ENCODE data around the gene CCL18. TPM values are rescaled to one million over a fixed set of nuclear protein-coding genes. Genes with fewer than 3 reads are reported as not detected.

Gene CCL18
- total RNA-seq, 1 experiment from 2014 or later, result not detected

GRCh38 chr17:36055171-36055570, 8.9 kb upstream of the CCL18 start:
- Histone ChIP-seq H2BK15ac (ENCODE audit: low read depth, low read length) (no peak overlapping the region), H3K27ac (ENCODE audit: insufficient read length, low read depth, low read length) (no peak overlapping the region), H3K14ac (ENCODE audit: insufficient read depth, low read length) (no peak overlapping the region), H3K18ac (ENCODE audit: insufficient read length, low read depth, low read length) (no peak overlapping the region), H4K8ac (replicated peaks; ENCODE audit: insufficient read length, low read depth, low read length) (no peak overlapping the region), H3K4ac (ENCODE audit: low read depth, low read length) (no peak overlapping the region), H2AFZ (ENCODE audit: low read length) (no peak overlapping the region), H3K23me2 (ENCODE audit: insufficient read length, low read depth, low read length, poor library complexity, severe bottlenecking) (no peaks in the 10 kb centered on the region), H3K79me2 (ENCODE audit: insufficient read depth, low read length) (no peaks in the 10 kb centered on the region), H2BK120ac (ENCODE audit: low read depth, low read length, poor library complexity, severe bottlenecking) (no peak overlapping the region), H2AK5ac (ENCODE audit: insufficient read length, low read length) (no peak overlapping the region), H3K27me3 (ENCODE audit: insufficient read depth, low read length) (no peaks in the 10 kb centered on the region), H3K56ac (ENCODE audit: insufficient read length, low read depth, low read length) (no peak overlapping the region), H4K91ac (ENCODE audit: insufficient read length, low read depth, low read length) (no peak overlapping the region), H3K79me1 (ENCODE audit: insufficient read depth, low read depth, low read length, poor library complexity, severe bottlenecking) (no peaks in the 10 kb centered on the region), H4K5ac (ENCODE audit: insufficient read length, low read depth, low read length) (no peak overlapping the region), H2BK5ac (ENCODE audit: insufficient read length, low read length) (no peak overlapping the region), H3T11ph (ENCODE audit: low read length) (no peak overlapping the region), H3K9ac (ENCODE audit: extremely low read depth, insufficient read length, low read length) (no peak overlapping the region), H3K9me3 (ENCODE audit: control insufficient read depth, low read depth, low read length) (no peaks in the 10 kb centered on the region), H2BK20ac (ENCODE audit: low read depth, low read length, poor library complexity, severe bottlenecking) (no peak overlapping the region), H3K4me1 (ENCODE audit: insufficient read depth, low read length) (no peaks in the 10 kb centered on the region), H4K20me1 (ENCODE audit: control insufficient read depth, insufficient read depth, insufficient read length) (no peaks in the 10 kb centered on the region), H3K23ac (ENCODE audit: insufficient read length, low read depth, low read length) (no peak overlapping the region), H3K4me2 (ENCODE audit: insufficient read depth, insufficient read length, low read length) (no peak overlapping the region), H2BK12ac (ENCODE audit: insufficient read length, low read depth, low read length) (no peak overlapping the region)
- TF ChIP-seq, protein P1, sequence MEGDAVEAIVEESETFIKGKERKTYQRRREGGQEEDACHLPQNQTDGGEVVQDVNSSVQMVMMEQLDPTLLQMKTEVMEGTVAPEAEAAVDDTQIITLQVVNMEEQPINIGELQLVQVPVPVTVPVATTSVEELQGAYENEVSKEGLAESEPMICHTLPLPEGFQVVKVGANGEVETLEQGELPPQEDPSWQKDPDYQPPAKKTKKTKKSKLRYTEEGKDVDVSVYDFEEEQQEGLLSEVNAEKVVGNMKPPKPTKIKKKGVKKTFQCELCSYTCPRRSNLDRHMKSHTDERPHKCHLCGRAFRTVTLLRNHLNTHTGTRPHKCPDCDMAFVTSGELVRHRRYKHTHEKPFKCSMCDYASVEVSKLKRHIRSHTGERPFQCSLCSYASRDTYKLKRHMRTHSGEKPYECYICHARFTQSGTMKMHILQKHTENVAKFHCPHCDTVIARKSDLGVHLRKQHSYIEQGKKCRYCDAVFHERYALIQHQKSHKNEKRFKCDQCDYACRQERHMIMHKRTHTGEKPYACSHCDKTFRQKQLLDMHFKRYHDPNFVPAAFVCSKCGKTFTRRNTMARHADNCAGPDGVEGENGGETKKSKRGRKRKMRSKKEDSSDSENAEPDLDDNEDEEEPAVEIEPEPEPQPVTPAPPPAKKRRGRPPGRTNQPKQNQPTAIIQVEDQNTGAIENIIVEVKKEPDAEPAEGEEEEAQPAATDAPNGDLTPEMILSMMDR (conservative IDR thresholded peaks at IDR 0.05), result no peak
- H3K4me3 Mint-ChIP-seq, result no peak overlapping the region
- H3K27ac Mint-ChIP-seq, result no peak overlapping the region; a peak in 1 of 7 replicates
- peaks cover 0 to 4% (median 0%) of the 10 kb centered on the region in 3 experiments; a peak in 2 of 7 replicates for H3K36me3 Mint-ChIP-seq (ENCODE audit: insufficient read depth in 1 of 3, low read depth in 3 of 3)
- H3K27me3 Mint-ChIP-seq (ENCODE audit: low read depth), result no peaks in the 10 kb centered on the region; the same call in 1 of the 2 replicates
- H3K4me1 Mint-ChIP-seq, result no peaks in the 10 kb centered on the region
- WGBS (ENCODE audit: extremely low coverage, insufficient read length, low lambda C conversion rate), result no CpG with 5 or more reads among the region's 2 CpGs
- DNase-seq, result no peak
- peaks cover 17 to 20% of the 10 kb centered on the region in 2 experiments for H3K9me3 Mint-ChIP-seq
